Heart right ventricle (tissue), 16 donors: Measurements from ENCODE around the gene CHD9. TPM values are rescaled to one million over a fixed set of nuclear protein-coding genes. Genes with fewer than 3 reads are reported as not detected.
A peak's percentile ranks its signal among the peaks of the same experiment; 100 is the strongest.

Experiments used
- ATAC-seq, 8 donors: fragments of 200-7000 bp; cut with Tn5 transposase; one replicate each; pipeline ENCODE4 v1.9.1; 2020; ENCODE audit warnings: mild to moderate bottlenecking in 8 of 8, moderate library complexity in 8 of 8, moderate number of reproducible peaks in 1 of 8
- DNase-seq, 2 donors: peaks; one replicate each; pipeline ENCODE4 v3.0.0-alpha.2; 2020
- H3K27ac ChIP-seq, 10 donors: fragments of 200-600 bp; sonication (generic) in 2 of 10; one replicate each; pipeline versions ENCODE4 v1.5.0 to v1.8.0; 2020 to 2022; ENCODE audit warnings: mild to moderate bottlenecking in 3 of 10
- H3K27me3 ChIP-seq, 7 donors: fragments of 200-600 bp; one replicate each; pipeline ENCODE4 v1.8.0; 2021 to 2022; ENCODE audit warnings: mild to moderate bottlenecking in 2 of 7
- H3K36me3 ChIP-seq, 9 donors: fragments of 200-600 bp; sonication (generic) in 1 of 9; one replicate each; pipeline versions ENCODE4 v1.5.0 to v1.8.0; 2020 to 2022; ENCODE audit warnings: mild to moderate bottlenecking in 2 of 9
- H3K4me1 ChIP-seq, 9 donors: fragments of 200-600 bp; sonication (generic) in 1 of 9; one replicate each; pipeline versions ENCODE4 v1.5.0 to v1.8.0; 2020 to 2022; ENCODE audit warnings: mild to moderate bottlenecking in 4 of 9
- H3K4me3 ChIP-seq, 10 donors: fragments of 200-600 bp; sonication (generic) in 2 of 10; one replicate each; pipeline versions ENCODE4 v1.5.0 to v1.8.0; 2020 to 2022; ENCODE audit warnings: mild to moderate bottlenecking in 7 of 10, moderate library complexity in 2 of 10
- H3K9me3 ChIP-seq, 11 donors: fragments of 200-600 bp in 10 of 11; sonication (generic) in 2 of 11; one replicate each; pipeline versions ENCODE4 v1.5.0 to v1.8.0; 2013 to 2022; ENCODE audit warnings: mild to moderate bottlenecking in 2 of 11, control low read depth in 1 of 11, moderate library complexity in 1 of 11
- WGBS, 2 donors: extraction: QIAGEN DNeasy Blood & Tissue Kit; methylation state at CpG; one replicate each; pipeline ENCODE4 v1.1.7; 2013; ENCODE audit warnings: inconsistent platforms in 1 of 2; 5-methylcytosine and 5-hydroxymethylcytosine counted together
- intact Hi-C, 10 donors: fragments of 100-400 bp; cut with DNase I; formaldehyde crosslinking; loops; one replicate each; pipeline versions ENCODE4 v1.11.1 to v1.14.2; 2022
- polyA plus RNA-seq, 2 donors: library from polyadenylated mRNA; stranded (reverse); fragments of 200-250 nt; gene quantifications; one replicate each; pipeline ENCODE4 v1.2.3, GENCODE V29; 2013
- total RNA-seq, 10 donors: library from RNA; stranded (reverse); fragmentation: NEBNext Ultra II Directional in 3 of 10; extraction: Animal tissue kit (Norgen Biotek cat#: 25700) in 3 of 10; gene quantifications; one replicate each; pipeline versions ENCODE4 v1.2.1 to v1.2.4, GENCODE V29; 2021 to 2023
- TF ChIP-seq, protein P1 (sequence below), 9 donors: fragments of 200-600 bp; sonication (generic) in 2 of 9; IDR thresholded peaks; one replicate each; pipeline versions ENCODE4 v1.5.0 to v1.8.0; 2021 to 2022; ENCODE audit warnings: antibody characterized with exemption in 9 of 9, mild to moderate bottlenecking in 5 of 9, moderate library complexity in 1 of 9
- donor health status: Arrhythmogenic right ventricular cardiomyopathy.
- donor health status: ischemic (EF 13 %, LVEDD 7.1; RV severe dilation, severe dysfunction).
- donor health status: healthy with polysubstance abuse.
- donor health status: DM: no; HTN: yes; CAD: no.
- donor health status: DM: no; HTN: no; CAD: no.
- donor health status: ischemic (EF 25% LVEDD 6.9; RV normal size, moderate dysfunction).
- donor health status: ischemic (EF 25% LVEDD 5.7; RV mildly dilated, moderate dysfunction).
- donor health status: healthy.
- donor health status: DM: yes; HTN: yes; CAD: no.
- donor health status: Ischemic cardiomyopathy.
- donor health status: ischemic (EF 35%, LVEDD 5.7; RV mildly dilated, moderate dysfunction).
- donor health status: nonischemic (EF 11% LVEDD 7.7; RV severe dilation, severe dysfunction).
- donor health status: DM: yes; HTN: yes; CAD: no.
- donor health status: PGD.
- donor health status: ischemic (EF 29% LVEDD 5.4; RV normal size, mild dysfunction).
- donor health status: nonischemic (EF 23%, LVEDD 6.1; RV moderate dilation, normal function).

Gene CHD9
- total and polyA plus RNA-seq, 12 donors = 7.0 to 58.4 (median 44.6) TPM

DNA sequence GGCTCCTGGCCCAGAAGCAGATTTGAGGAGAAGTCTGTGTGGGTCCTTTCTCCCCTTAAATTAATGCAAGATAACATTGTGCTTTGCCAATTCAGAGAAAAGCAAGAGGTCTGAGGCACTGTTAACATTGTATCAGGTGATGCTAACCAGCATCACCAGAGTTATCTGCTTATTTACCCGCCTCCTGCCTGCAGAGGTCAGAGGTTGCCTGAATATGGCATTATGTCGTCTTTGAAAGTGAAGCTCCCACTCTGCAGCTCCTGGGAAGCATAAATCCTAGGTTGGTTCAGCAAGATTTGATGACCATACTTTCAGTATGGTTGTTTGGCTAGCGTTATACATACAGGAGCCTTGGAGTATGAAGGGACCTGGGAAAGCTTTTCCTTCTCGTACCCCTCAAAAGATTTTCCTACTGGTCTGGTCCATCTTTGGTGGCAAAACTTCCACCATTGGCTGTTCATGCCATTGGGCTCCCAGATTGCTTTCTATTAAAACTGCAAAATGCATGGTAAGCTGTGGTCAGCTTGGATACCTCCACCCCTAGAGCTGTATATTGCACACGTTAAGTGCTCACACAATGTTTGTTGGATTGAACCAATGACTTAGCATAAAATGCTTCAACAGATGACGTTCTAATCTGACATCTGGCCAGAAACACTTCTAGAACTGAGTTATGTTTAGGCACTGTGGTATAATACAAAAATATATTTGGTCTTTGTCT lies 24.1 kb downstream of the CHD9 start:
- intact Hi-C loops = no loop called here
- Histone ChIP-seq H3K4me1 (peaks cover 6 to 71% (median 47%) of the 10 kb centered on the region in 9 donors), H3K27ac (peak overlapping the region in 8 of 10 donors; percentile 17 to 92 (median 72)), H3K27me3 (no peaks in the 10 kb centered on the region), H3K9me3 (peaks cover 0 to 7% (median 0%) of the 10 kb centered on the region in 11 donors), H3K36me3 (no peaks in the 10 kb centered on the region), H3K4me3 (no peak overlapping the region)
- TF ChIP-seq, protein P1, sequence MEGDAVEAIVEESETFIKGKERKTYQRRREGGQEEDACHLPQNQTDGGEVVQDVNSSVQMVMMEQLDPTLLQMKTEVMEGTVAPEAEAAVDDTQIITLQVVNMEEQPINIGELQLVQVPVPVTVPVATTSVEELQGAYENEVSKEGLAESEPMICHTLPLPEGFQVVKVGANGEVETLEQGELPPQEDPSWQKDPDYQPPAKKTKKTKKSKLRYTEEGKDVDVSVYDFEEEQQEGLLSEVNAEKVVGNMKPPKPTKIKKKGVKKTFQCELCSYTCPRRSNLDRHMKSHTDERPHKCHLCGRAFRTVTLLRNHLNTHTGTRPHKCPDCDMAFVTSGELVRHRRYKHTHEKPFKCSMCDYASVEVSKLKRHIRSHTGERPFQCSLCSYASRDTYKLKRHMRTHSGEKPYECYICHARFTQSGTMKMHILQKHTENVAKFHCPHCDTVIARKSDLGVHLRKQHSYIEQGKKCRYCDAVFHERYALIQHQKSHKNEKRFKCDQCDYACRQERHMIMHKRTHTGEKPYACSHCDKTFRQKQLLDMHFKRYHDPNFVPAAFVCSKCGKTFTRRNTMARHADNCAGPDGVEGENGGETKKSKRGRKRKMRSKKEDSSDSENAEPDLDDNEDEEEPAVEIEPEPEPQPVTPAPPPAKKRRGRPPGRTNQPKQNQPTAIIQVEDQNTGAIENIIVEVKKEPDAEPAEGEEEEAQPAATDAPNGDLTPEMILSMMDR (IDR thresholded peaks at IDR 0.05) = no peak
- no peak for ATAC-seq
- DNase-seq = no peak
- WGBS, 2 donors = 75 to 82% methylated on average over 6 of the region's 6 CpGs

- peak overlapping the region; percentile 44 to 92 (median 72) for H3K27ac ChIP-seq
- peaks cover 9 to 86% (median 63%) of the 10 kb centered on the region in 9 donors for H3K4me1 ChIP-seq
- DNase-seq = peak; percentile 51 to 81
Measured at GRCh38 chr16:53080345-53081031, 25.7 kb downstream of the CHD9 start.

DNA sequence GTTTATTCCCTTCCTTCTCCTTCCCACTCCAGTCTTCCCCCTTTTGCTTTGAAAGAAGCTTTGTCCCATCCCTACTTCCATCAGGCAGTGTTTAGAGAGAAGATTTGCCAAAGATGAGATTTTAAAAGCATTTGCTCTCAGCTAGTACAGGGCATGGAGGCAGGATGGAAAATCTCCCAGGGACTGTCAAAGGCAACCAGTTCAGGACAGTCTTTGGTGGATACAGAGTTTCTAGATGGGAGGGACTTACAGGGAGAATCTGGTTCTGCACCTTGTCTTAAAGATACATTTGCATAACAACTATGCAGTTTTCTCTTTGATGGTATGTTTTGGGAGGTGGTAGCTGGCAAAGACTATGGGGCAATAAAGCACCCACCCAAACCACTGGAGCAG lies 26.2 kb downstream of the CHD9 start:
- TF ChIP-seq, protein P1 (IDR thresholded peaks at IDR 0.05) = no peak

More at GRCh38 chr16:53080345-53081031, 25.7 kb downstream of the CHD9 start:
- H3K9me3 ChIP-seq = no peaks in the 10 kb centered on the region
- H3K27me3 ChIP-seq = no peaks in the 10 kb centered on the region
- peak; percentile 83 to 88 (median 87) for ATAC-seq
- H3K36me3 ChIP-seq = no peaks in the 10 kb centered on the region
- H3K4me3 ChIP-seq = no peak overlapping the region
- intact Hi-C loops = no loop called here
- WGBS, 2 donors = 45 to 56% methylated on average over 8 of the region's 8 CpGs
- TF ChIP-seq, protein P1 (IDR thresholded peaks at IDR 0.05) = no peak

DNA sequence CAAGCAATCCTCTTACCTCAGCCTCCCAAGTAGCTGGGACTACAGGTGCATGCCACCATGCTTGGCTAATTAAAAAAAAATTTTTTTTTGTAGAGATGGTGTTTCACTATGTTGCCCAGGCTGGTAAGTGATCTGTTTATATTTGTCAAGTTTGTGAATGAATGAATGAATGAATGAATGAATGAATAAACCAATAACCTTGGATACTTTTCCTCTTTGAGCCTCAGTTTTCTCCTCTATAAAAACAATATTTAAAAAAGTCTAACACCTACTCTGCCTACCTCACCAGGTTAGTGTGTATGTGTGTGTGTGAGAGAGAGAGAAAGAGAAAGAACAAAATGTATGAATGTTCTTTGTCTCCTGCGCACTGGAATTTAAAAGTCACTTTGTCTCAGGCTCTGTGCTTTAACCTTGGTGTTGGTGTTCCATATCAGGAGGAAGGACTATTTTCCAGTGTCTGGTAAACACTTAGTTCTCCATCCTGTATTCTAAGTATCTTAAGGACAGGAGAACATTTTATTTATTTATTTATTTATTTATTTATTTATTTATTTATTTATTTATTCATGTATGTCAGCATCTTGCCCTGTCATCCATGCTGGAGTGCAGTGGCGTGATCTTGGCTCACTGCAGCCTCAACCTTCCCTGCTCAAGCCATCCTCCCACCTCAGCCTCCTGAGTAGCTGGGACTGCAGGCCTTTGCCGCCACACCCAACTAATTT lies 27.1 kb downstream of the CHD9 start:
- Histone ChIP-seq H3K27me3 (no peaks in the 10 kb centered on the region), H3K36me3 (no peaks in the 10 kb centered on the region), H3K4me1 (peaks cover 17 to 95% (median 76%) of the 10 kb centered on the region in 9 donors), H3K4me3 (no peak overlapping the region), H3K9me3 (no peaks in the 10 kb centered on the region), H3K27ac (peak overlapping the region in 8 of 10 donors; percentile 44 to 92 (median 70))
- 97 to 98% methylated on average over 3 of the region's 3 CpGs for WGBS, 2 donors
- no peak for ATAC-seq
- intact Hi-C loops = no loop called here
- TF ChIP-seq, protein P1 (IDR thresholded peaks at IDR 0.05) = no peak
- no peak for DNase-seq

More for the DNA sequence above, 26.2 kb downstream of the CHD9 start:
- H3K27me3 ChIP-seq = no peaks in the 10 kb centered on the region
- H3K27ac ChIP-seq = peak overlapping the region; percentile 44 to 92 (median 70)
- no peaks in the 10 kb centered on the region for H3K36me3 ChIP-seq
- no peak overlapping the region for H3K4me3 ChIP-seq
- no peaks in the 10 kb centered on the region for H3K9me3 ChIP-seq
- intact Hi-C loops = no loop called here
- ATAC-seq = peak in 5 of 8 donors; percentile 18 to 33 (median 25)
- peaks cover 14 to 92% (median 68%) of the 10 kb centered on the region in 9 donors for H3K4me1 ChIP-seq
- no peak for DNase-seq
